Cardiac fibroblast (primary cell): ENCODE data around the gene BCR.
"Not testable (repeated sequence)": the region's sequence is repeated elsewhere in the genome, so short reads cannot be mapped to it uniquely, and the experiment has no call there.

Experiments
- DNase-seq, 2 donors: peaks; one replicate each; pipeline versions ENCODE4 v3.0.0 to v3.0.0-alpha.2; 2010; ENCODE audit warnings: low read depth in 2 of 2
- H3K4me3 ChIP-seq, 2 donors: replicated peaks in 1 of 2; 1 replicate in 1 of 2; 2 replicates in 1 of 2; pipeline ENCODE4 v1.5.1; 2011; ENCODE audit warnings: low read depth in 2 of 2, low read length in 2 of 2, mild to moderate bottlenecking in 2 of 2, moderate library complexity in 1 of 2
- TF ChIP-seq, protein P1 (sequence below): IDR thresholded peaks from one replicate; pipeline ENCODE4 v1.5.1; 2011; ENCODE audit warnings: low read depth, mild to moderate bottlenecking, low read length, inconsistent platforms

BCR gene

GRCh38 chr22:23311635-23312420 is 131.5 kb downstream of the BCR start:
- not testable (repeated sequence) for DNase-seq, H3K4me3 ChIP-seq

GRCh38 chr22:23313791-23314567 is 133.7 kb downstream of the BCR start:
- TF ChIP-seq, protein P1, sequence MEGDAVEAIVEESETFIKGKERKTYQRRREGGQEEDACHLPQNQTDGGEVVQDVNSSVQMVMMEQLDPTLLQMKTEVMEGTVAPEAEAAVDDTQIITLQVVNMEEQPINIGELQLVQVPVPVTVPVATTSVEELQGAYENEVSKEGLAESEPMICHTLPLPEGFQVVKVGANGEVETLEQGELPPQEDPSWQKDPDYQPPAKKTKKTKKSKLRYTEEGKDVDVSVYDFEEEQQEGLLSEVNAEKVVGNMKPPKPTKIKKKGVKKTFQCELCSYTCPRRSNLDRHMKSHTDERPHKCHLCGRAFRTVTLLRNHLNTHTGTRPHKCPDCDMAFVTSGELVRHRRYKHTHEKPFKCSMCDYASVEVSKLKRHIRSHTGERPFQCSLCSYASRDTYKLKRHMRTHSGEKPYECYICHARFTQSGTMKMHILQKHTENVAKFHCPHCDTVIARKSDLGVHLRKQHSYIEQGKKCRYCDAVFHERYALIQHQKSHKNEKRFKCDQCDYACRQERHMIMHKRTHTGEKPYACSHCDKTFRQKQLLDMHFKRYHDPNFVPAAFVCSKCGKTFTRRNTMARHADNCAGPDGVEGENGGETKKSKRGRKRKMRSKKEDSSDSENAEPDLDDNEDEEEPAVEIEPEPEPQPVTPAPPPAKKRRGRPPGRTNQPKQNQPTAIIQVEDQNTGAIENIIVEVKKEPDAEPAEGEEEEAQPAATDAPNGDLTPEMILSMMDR: no peak
- no peak overlapping the region for H3K4me3 ChIP-seq
- no peak for DNase-seq

GRCh38 chr22:23315341-23315917 is 135.1 kb downstream of the BCR start:
- peak; percentile 74 to 78 for DNase-seq
- TF ChIP-seq, protein P1: peak; percentile 59
- no peak overlapping the region for H3K4me3 ChIP-seq

DNA sequence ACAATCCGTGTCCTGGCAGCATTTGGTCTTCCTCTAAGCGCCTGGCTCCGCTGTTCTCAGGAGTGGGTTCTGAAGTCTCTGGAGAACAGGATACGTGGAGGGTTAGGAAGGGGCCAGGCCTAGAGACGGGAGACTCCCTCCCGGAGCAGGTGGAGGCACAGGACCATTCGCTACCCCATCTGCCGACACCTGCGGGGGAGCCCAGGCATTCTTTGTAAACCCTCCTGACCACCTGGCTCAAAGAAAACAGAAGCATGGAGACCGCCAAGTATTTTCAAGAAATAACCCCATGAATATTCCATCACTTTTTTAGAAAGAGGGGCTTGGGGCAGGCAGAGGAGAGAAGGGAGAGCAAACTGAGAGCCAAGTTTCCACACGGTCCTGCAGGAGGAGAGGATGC is 136.3 kb downstream of the BCR start:
- not testable (repeated sequence) for H3K4me3 ChIP-seq, DNase-seq

DNA sequence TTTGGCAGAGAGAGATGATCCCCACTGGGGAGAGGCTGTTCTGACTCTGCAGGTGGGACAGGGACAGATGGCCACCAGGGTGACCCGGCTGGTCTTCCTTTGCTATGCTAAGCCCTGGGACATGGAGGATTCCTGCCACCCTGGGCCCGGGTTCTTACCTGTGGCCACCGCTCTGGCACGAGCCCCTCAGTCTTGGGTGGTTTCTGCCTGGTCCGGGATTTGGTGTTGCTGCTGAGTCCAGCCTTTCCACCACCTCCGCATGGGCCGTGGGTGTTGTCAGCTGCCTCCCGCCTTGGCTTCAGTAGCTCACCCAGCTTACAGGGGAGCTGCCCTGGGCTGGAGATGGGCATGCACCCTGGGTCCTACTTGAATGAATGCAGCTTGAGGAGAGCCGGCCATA is 138.0 kb downstream of the BCR start:
- DNase-seq, H3K4me3 ChIP-seq: not testable (repeated sequence)

GRCh38 chr22:23322497-23323080 is 142.3 kb downstream of the BCR start:
- not testable (repeated sequence) for DNase-seq, H3K4me3 ChIP-seq

DNA sequence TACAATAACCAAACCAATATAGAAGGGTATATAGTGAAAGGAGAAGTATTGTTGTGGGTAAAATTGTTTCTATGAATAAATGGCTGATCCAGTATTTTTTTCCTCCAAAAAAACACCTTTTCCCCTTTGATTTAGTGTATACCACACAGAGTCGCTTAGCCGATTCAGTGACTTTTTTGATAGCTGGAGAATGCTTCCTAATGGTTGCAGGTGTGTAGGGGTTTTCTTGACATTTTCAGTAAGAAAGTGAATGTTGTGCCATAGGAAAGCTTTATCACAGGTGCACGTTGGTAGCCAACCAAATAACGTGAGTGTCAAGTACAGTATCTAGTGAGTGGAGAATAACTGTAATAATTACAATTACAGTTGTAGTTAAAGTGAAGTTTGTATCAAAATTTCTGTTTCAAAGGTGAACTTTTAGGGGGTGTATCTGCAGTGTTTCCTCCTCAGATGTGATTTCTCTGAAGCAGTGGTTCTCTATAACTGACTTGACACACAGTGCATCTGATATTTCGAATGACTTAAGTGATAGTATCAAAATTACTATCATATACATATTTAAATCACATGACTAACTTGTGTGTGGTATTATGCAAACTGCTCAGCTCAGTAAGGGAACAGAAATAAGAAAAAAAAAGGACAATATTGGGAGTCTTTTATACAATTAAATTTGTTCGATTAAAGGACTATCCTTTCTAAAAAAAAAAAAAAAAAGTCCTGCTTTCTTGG is 143.8 kb downstream of the BCR start:
- not testable (repeated sequence) for DNase-seq, H3K4me3 ChIP-seq

DNA sequence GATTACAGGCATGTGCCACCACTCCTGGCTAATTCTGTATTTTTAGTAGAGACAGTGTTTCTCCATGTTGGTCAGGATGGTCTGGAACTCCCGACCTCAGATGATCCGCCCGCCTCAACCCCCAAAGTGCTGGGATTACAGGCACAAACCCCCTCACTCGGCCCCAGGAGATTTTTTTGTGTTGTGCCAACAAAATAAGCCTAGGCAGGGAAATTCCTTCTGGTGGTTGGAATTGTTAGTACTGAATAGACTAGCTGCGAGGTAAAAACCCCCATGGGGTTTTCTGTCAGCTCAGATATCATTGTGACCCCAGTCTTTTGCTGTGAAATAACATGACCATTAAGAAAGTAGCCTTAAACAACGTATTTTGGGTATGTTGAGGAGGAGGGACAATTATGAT is 144.9 kb downstream of the BCR start:
- TF ChIP-seq, protein P1: no peak
- no peak for DNase-seq
- H3K4me3 ChIP-seq: no peak overlapping the region

GRCh38 chr22:23333822-23334221 is 153.5 kb downstream of the BCR start:
- DNase-seq, H3K4me3 ChIP-seq: not testable (repeated sequence)

- not testable (repeated sequence) for DNase-seq, H3K4me3 ChIP-seq
Observed at GRCh38 chr22:23337672-23338071, 157.4 kb downstream of the BCR start.

DNA sequence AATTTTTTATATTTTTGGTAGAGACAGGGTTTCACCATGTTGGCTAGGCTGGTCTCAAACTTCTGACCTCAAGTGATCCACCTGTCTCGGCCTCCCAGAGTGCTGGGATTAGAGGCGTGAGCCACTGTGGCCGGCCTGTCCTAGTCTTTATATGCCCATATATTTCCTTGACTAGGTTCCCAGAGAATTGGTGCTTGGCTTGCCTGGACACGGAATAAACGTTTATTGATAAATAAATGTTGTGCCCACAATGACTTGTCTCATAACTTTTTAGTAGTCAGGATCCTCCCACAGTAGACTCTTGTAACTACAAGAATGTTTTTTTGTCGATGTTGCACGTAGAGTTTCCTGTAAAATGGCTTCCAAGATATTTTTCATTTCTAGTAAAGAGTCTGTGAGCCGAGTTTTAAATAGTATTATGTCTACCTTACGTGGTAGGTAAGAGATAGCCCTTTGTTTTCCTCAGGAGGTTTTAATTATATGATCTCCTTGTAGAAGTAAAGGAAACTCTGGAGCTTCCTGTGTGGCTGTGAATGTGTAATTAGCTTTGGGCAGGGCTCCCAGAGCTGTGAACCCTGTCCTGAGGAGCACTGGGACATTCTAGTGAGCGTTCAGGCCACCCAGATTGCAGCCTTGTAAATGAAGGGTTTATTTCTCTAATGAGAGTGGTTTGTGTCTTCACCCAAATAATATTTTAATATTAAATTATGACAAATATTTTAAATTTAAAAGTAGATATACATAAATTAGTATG is 161.8 kb downstream of the BCR start:
- DNase-seq, H3K4me3 ChIP-seq: not testable (repeated sequence)
